ENCODE data around the gene ACAD10.

ACAD10 gene

DNA sequence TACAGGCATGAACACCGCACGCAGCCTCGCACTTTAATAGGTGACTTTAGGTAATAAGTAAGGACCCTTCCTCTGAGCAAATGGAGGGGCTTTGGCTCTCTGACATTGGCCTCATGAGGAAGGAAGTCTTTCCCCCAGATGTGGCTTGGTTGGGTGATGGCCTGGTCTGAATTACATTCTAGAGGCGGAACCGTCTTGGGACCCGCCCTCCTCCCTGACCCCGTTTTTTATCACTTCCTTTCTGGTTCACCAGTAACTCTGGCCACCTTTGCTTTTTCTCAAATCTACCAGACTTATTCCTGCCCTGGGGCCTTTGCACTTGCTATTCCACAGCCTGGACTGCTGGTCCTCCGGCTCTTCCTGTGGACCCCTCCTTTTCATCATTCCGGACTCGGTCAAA is 94.3 kb downstream of the ACAD10 start:
- no peak for DNase-seq

- DNase-seq = no peak
Measured at GRCh38 chr12:111780615-111781014, 94.8 kb downstream of the ACAD10 start.

- DNase-seq = no peak
Measured at GRCh38 chr12:111781085-111781658, 95.3 kb downstream of the ACAD10 start.

DNA sequence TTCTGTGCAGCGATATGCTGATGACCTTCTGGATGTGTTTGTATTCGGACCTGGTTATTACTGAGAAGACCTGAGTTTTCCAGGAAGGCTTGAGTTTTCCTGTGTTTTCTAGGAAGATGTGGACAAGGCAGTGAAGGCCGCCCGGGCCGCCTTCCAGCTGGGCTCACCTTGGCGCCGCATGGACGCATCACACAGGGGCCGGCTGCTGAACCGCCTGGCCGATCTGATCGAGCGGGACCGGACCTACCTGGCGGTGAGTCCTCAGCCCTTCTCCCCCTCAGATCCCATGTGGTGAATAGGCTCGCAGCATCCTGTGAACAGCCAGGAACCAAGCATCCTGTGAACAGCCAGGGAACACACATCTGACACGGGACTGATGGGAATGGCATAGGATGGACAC is 97.2 kb downstream of the ACAD10 start:
- DNase-seq = no peak

GRCh38 chr12:111784953-111785352 is 99.1 kb downstream of the ACAD10 start:
- DNase-seq = no peak

GRCh38 chr12:111785651-111786050 is 99.8 kb downstream of the ACAD10 start:
- no peak for DNase-seq

DNA sequence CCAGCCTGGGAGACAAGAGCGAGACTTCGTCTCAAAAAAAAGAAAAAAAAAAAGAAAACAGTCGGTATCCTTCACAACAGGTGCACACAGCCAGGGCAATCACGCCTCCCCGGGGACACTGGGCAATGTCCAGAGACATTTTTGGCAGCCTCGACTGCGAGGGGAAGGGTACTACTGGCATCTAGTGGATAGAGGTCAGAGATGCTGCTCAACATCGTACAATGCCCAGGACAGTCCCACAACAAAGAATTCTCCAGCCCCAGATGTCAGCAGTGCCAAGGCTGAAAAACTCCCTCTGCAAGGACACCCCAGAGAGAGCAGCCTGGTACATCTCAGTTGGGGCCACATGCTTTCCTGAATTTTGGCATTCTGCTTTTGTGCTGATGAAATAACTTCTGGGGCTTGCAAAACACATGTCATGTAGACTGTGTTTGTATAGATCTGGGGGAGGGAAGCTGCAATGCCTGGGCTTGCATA is 102.4 kb downstream of the ACAD10 start:
- DNase-seq = no peak

GRCh38 chr12:111789779-111790178 is 103.9 kb downstream of the ACAD10 start:
- DNase-seq = no peak

DNA sequence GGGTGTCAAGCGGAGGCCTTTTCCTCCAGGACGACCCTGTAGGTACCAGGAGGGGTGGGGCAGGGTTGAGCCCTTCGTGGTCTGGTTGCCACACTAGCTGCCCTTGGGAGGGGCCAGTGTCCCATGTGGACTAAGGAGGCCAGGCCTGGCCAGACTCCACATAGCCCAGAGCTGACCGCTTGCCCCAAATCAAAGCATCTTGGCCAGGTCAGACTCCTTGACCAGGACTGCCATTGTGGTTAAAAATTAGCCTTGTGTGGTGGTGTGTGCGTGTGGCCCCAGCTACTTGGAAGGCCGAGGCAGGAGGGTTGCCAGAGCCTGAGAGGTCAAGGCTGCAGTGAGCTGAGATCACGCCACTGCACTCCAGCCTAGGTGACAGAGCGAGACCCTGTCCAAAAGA is 105.7 kb downstream of the ACAD10 start:
- no peak for DNase-seq

- no peak for DNase-seq
Measured at GRCh38 chr12:111792155-111792855, 106.5 kb downstream of the ACAD10 start.

GRCh38 chr12:111792856-111793235 is 107.0 kb downstream of the ACAD10 start:
- DNase-seq = no peak

GRCh38 chr12:111798182-111798581 is 112.3 kb downstream of the ACAD10 start:
- DNase-seq = no peak

GRCh38 chr12:111799758-111800157 is 113.9 kb downstream of the ACAD10 start:
- no peak for DNase-seq

DNA sequence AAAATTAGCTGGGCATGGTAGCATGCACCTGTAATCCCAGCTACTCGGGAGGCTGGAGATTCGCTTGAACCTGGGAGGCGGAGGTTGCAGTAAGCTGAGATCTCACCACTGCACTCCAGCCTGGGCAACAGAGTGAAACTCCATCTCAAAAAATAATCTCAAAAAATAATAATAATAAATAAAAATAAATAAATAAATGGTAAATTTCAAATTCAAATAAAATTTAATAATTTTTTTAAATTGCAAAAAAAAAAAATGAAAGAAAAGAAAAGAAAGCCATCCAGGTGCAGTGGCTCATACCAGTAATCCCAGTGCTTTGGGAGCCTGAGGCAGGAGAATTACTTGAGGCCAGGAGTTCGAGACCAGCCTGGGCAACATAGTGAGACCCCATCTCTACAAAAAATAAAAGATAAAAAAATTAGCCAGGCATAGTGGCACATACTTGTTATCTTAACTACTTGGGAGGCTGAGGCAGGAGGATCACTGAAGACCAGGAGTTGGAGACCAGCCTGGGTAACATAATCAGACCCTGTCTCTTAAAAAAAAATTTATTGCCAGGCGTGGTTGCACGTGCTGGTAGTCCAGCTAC is 117.3 kb downstream of the ACAD10 start:
- no peak for DNase-seq

DNA sequence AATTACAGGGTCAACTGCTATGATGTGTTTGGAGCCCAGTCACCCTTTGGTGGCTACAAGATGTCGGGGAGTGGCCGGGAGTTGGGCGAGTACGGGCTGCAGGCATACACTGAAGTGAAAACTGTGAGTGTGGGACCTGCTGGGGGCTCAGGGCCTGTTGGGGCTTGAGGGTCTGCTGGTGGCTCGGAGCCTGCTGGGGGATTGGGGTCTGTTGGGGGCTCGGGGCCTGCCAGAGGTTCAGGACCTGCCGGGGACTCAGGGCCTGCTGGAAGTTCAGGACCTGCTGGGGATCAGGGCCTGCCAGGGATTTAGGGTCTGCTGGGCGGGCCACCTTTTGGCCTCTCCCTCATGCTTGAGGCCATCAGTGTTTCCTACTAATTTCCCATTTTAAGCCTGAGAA is 118.0 kb downstream of the ACAD10 start:
- DNase-seq = no peak

GRCh38 chr12:111806304-111806703 is 120.5 kb downstream of the ACAD10 start:
- DNase-seq = no peak
